Islet of Langerhans (tissue), 1 donor: Measurements from ENCODE around the gene DCP2.
"Not testable (repeated sequence)": the region's sequence is repeated elsewhere in the genome, so short reads cannot be mapped to it uniquely, and the experiment has no call there.

ENCODE experiments used
- FAIRE-seq: peaks from one replicate; lab custom pipeline; 2011; peaks lifted over from hg19 to GRCh38; lab: Jason Lieb, UNC

DCP2 gene

DNA sequence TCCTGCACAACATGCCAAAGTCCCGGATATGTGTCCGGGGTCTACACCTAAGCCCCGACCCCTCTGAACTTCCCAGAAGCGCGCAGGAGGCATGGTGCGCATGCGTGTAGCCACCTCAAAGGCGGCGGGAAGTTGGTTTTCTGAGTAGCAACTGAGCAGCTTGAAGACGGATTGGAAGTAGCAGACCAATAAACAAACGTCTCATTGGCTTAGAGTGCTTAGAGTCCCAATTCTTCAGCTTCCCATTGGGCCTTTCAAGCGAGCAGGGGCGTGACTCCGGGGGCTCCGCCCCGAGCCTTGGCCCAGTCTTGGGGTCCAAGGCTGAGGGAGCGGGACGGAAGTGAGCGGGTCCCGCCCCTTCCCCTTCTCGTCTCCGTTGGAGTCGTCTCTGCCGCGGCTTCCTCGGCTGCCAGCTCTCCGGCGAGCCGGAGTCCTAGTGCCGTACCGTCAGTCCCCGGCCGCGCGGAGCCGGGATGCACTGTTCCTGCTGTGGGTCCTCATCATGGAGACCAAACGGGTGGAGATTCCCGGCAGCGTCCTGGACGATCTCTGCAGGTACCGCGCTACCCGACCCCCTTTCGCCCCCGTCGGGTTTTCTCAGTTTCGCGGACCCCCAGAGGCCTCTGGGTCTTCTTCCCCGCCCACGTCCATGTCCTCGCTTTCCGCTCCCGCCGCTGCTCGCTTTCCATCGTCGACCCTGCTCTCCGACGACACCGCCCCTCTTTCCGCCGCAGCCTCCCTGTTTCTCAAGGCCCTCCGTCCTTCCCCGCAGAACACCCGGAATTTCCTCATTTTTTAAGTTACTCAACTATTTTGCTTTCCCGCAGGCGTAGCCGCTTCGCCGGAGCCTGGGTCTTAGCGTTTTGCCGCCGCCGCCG is at the start of gene DCP2:
Gene DCP2 (plus strand): TSS at position 367 of the 878 bp plus-strand sequence. CDS start 136 bp downstream, at position 503.
- FAIRE-seq: peak; percentile 98

- no peak for FAIRE-seq
Measured at GRCh38 chr5:112929336-112930081, 47.1 kb upstream of the DCP2 start.

- no peak for FAIRE-seq
Measured at GRCh38 chr5:112930082-112930344, 46.6 kb upstream of the DCP2 start.

- FAIRE-seq: no peak
Measured at GRCh38 chr5:112931473-112931872, 45.1 kb upstream of the DCP2 start.

DNA sequence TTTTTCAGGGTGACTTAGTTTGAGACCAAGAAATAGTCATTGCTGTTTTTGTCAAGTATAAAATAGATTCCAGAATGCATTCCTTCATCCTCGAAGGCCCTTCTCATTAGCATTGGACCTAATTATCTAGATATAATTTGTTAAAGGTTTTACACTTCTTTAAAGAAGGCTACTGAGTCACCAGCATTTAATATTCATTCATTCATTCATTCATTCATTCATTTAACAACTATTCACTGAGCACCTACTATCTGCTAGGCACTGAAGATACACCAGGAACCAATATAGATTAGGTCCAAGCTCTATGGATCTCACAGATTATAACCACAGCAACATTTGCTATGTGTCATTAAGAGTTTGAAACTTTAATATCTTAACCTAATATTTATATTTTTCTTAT is 43.5 kb upstream of the DCP2 start:
- FAIRE-seq: no peak

- FAIRE-seq: no peak
Measured at GRCh38 chr5:112933651-112934365, 42.8 kb upstream of the DCP2 start.

DNA sequence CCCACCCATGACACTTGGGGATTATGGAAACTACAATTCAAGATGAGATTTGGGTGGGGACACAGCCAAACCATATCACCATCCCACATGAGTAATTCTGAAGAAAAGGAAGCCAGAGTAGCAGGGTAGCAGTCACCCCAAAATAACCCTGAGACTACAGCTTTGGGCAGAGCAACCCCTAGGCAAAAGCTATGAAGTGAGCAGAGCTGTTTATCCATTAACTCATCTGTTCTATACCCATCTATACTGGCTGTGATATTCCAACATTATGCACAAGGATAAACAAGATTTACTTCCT is 42.3 kb upstream of the DCP2 start:
- no peak for FAIRE-seq

- no peak for FAIRE-seq
Measured at GRCh38 chr5:112935675-112936074, 40.9 kb upstream of the DCP2 start.

GRCh38 chr5:112938286-112938685 is 38.3 kb upstream of the DCP2 start:
- FAIRE-seq: no peak

GRCh38 chr5:112940670-112941069 is 35.9 kb upstream of the DCP2 start:
- no peak for FAIRE-seq

- no peak for FAIRE-seq
Measured at GRCh38 chr5:112948458-112948857, 28.1 kb upstream of the DCP2 start.

DNA sequence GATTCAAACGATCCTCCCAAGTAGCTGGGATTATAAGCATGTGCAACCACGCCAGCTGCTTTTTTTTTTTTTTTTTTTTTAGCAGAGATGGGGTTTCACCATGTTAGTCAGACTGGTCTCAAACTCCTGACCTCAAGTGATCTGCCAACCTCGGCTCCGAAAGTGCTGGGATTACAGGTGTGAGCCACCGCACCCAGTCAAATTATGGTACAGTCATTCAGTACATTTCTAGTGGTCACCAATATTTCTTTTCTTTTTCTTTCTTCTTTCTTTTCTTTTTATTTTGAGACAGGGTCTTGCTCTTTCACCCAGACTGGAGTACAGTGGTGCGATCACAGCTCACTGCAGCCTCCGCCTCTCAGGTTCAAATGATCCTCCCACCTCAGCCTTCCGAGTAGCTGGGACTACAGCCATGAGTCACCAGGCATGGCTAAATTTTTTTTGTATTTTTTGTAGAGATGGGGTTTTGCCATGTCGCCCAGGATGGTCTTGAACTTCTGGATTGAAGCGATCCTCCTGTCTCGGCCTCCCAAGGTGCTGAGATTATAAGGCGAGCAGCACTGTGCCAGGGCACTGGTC is 25.4 kb upstream of the DCP2 start:
- FAIRE-seq: no peak

GRCh38 chr5:112956606-112957005 is 20.0 kb upstream of the DCP2 start:
- FAIRE-seq: no peak

DNA sequence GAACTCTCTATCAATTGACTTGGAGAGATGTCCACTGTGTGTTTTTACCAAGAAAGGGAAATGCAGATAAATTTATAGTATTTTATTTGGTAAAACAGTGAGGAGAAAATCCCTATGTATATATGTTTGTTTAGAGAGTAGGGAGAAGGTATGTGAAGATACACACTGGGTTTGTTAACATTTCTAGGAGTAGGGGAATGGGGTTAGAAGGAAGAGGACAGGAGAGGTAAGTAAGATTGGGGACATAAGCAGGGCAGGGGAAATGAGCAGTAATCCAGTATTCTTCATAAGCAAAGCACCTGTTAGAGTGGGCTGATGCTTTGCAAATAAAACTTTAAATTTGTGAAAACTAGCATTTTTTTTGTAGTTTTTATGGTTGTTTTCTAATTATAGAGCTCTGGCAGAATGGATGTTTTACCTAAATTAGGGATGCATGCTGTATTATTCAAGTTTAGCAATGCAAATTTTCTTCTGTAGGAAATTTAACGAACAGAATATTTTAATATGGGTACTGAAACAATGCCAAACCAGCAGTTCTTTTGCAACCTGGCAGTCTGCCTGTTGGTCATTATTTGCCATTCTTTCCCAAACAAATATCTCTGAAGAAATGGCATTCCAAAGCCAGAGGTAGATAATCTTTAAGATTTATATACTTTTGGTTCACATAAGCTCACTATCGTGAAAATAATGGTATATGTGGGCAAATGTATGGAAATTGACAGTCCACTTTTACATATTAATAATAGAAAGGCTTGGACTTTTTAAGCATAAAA is 19.4 kb upstream of the DCP2 start:
- FAIRE-seq: no peak

DNA sequence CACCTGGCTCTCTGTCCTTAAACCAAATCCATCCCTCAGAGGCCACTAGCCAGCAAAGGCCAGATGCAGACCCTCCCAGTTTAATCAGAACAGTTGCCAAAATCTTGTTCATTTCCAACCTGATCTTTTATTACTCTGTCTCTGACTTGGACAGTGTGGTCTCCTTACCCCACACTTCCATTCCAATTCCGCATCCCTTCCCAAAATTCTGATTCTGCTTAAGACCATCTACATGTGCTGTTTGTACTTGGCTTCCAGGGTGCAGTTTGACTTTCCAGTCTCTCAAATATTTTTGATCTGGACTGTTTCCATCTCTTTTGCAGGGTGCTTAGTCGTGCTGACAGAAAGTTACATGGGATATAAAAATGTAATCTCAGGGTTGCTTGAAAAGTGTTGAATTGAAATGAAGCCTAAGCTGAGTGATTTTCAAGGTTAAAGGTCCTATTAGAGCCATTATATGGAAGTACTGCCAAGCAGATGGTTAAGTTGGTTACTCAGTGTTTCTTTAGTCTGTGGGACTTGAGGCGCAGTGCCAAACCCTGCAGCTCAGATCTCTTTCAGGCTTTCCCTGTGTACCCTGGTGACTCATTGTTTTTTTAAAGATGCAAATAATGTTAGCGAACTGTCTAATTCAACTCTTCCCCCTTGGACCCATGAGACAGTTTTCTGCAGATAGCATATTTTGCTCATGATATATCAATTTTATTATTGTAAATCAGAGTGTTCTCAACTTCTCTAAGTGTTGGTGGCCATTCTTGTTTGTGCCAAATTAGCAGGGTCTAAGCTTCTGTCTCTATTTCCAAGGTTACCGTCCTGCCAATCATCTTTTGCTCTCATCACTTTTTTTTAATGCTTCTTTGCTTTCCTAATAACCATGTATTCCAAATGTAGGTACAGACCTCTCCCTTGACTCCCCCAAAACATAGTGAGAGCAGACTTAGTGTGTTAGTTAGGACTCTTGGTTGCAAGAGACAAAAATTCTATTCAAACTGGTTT is 18.2 kb upstream of the DCP2 start:
- no peak for FAIRE-seq

GRCh38 chr5:112959872-112960271 is 16.7 kb upstream of the DCP2 start:
- not testable (repeated sequence) for FAIRE-seq

DNA sequence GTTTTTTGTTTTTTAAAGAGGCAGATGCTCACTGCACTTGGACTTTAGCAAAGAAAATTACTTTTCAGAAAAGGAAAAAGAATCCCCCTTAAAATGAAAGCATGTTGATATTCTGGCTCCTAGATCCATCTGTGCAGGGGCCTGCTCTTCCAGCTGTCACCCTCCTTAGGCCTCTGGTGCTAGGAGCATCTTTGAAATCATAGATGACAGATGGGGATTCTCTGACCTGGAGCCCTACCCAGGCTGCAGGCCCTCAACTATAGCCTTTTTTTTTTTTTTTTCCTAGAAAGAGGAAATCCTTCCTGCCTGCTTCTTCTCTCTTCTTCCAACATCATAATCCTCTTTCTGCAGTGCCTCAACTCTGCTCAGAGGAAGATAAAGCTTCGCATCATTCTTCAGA is 16.3 kb upstream of the DCP2 start:
- FAIRE-seq: no peak

GRCh38 chr5:112960863-112961504 is 15.6 kb upstream of the DCP2 start:
- no peak for FAIRE-seq

GRCh38 chr5:112963374-112963733 is 13.2 kb upstream of the DCP2 start:
- FAIRE-seq: not testable (repeated sequence)

GRCh38 chr5:112965733-112966306 is 10.8 kb upstream of the DCP2 start:
- FAIRE-seq: no peak
